HTR-8/SVneo (cell line): ENCODE data around the gene LIX1.

Experiments used
- DNase-seq: peaks from one replicate; pipeline ENCODE4 v3.0.0; 2011; ENCODE audit warnings: low spot score, mixed read lengths; ENCODE audit not compliant: insufficient read length
- FAIRE-seq: peaks from 2 replicates; lab custom pipeline; 2011; peaks lifted over from hg19 to GRCh38; lab: Jason Lieb, UNC

LIX1 gene

GRCh38 chr5:97107318-97107717 lies 35.1 kb downstream of the LIX1 start:
- FAIRE-seq (no peak), DNase-seq (no peak)

DNA sequence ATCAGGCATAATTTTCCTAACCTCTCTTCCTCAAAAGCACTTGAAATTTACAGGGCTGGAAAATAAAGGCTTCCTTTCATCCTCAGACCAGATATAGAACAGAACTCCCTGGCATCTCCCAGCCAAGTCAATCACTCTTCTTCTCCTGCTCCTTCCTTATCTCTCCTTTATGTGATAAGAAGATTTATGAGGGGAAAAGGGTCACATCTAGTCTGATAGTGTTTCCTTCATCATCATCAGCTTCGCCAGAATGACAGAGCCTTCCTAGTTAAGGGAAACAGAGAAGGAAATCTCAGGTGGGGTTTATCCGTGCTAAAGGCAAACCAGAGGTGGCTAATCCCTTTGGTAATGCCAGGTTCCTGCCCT lies 36.2 kb downstream of the LIX1 start:
- DNase-seq = no peak
- no peak for FAIRE-seq

DNA sequence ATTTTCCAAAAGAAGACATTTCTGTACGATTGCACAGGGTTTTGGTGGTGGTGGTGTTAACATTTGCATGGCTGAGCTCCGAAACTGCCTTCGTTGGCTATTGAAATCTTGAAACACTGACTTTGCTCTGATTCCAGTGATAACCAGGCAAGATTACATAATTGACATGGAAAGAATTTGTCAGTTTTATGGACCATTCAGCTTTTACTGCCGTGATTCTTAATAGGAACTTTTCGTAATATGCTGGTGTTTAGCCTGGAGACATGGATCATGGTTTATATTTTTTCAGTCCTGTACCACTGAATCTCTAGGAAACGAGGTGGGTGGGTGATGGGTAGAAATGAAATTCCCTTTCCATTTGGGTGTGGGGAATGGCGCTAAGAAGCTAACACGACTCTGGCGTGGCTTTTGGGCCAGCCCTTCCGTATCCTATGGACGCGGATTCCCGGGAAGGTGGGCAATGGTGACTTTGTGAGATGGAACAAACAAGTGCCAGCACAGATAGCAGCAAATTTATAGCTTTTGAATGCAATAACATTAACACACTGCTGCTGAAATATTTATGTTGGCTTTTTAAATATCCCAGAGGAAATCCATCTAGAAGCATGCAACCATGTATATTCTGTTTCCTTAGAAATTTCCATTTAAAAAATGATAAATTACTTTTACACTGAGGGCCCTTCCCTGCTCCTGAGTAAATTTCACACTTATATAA lies 36.8 kb downstream of the LIX1 start:
- FAIRE-seq = no peak

GRCh38 chr5:97102010-97102470 lies 40.4 kb downstream of the LIX1 start:
- FAIRE-seq = no peak
- DNase-seq = no peak

More for the DNA sequence above, 36.8 kb downstream of the LIX1 start:
- DNase-seq = no peak

DNA sequence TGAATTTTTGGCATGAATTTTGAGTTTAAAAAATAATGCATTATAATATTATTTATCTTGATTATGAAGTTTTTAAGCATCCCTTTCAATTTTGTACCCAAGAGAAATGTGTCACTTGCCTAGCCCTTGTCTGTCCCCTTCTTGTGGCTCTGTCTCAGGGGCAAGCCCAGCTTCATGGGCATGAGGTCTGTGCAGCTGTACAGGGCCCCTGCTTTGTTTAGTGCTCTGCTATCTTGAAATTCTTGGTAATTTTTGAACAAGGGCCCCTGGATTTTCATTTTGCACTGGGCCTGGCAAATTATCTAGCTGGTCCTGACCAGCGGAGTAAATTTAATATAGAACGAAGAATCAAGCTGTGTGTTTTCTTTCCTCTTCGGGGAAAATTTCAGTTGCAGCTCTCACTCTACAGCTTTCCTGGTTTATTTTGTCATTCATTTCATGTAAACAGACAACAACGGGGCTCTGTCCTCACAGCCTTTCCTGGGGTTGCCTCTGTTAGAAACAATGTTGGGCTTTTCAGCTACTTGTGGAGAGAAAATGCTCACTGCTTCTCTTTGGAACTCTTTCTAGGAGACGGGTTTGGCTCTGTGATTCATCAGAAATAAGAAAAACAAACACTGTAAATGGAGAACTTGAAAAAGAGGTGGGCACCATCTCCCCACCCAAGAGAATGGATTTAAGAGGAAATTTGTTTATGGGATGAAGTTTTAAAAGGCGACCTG lies 41.1 kb downstream of the LIX1 start:
- DNase-seq (no peak), FAIRE-seq (no peak)

DNA sequence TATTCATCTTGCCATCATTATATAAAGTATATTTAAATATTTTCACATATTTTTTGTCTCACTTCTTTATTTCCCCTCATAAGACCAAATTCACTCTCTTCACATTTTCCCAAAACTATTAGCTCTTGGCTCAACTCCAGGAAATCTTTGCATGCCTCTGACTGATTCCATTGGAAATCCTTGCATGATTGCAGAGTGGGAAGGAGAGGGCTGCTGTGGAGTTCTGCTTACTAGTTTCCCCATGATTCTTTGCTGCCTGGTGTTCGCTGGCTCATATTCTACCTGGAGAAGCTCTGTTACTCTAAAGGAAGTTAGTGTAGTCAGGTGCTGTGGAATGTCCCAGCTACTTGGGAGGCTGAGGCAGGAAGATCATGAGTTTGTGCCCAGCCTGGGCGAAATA lies 41.9 kb downstream of the LIX1 start:
- no peak for FAIRE-seq
- no peak for DNase-seq

DNA sequence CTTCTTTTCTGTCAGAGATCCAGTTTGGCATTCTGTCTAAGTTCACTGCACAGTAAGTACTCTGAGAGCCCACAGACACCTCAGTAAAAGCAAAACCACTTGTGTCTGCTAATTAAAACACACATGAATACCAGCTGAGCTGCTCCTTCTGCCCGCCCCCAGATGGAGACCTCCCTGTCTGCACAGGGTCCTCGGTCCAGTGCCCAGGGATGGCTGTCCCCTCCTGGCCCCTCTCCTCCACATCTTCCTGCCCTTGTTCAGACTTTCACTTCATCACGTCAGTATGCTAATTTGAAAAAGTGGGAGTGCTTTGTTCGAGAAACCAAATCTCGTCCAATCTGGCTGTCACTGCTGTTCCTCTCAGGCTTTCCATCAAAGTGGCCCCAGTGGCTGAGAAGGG lies 43.5 kb downstream of the LIX1 start:
- DNase-seq (no peak), FAIRE-seq (no peak)

DNA sequence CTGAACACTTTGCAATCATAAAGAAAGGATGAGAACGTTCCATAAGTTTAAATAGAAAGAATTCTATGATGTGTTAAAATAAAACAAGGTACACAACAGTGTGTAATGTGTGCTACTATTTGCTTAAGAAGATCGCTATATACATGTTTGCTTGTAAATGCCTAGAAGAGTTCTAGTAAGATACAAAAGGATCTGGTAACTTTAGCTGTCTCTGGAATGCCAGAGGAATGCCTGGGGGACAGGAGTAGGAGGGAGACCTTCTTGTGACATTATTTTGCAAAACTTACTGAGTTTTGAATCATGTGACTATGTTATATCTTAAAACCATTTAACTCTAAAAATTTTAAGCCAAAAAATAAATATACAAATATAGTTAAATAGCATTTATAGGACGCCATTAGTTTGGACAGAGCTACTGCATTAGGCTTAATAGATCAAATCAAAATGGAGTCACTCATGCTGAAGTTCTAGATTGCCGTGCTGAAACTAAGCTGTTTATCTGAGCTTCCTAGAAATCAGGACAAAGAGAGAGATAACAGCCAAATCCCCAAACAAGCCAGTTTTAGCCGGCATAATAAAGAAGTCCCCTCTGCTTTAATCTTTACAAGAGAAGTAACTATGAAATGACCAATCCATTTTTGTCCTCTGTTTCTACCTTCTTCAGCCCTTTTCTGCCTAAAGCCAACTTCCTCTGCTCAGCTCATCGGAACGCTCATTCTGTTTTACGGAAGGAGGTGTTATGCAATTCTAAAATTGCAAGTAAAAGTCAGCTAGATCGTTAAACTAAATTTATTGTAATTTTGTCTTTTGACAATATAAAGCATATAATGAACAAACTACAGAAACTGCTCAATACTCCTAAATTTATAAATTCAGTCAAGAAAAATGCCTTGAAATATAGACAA lies 44.8 kb downstream of the LIX1 start:
- DNase-seq = no peak
- no peak for FAIRE-seq

GRCh38 chr5:97096846-97097245 lies 45.6 kb downstream of the LIX1 start:
- DNase-seq (no peak), FAIRE-seq (no peak)

GRCh38 chr5:97096191-97096590 lies 46.2 kb downstream of the LIX1 start:
- no peak for DNase-seq

GRCh38 chr5:97095318-97095732 lies 47.1 kb downstream of the LIX1 start:
- DNase-seq = no peak
- no peak for FAIRE-seq

More at GRCh38 chr5:97096191-97096590, 46.2 kb downstream of the LIX1 start:
- no peak for FAIRE-seq

- DNase-seq = no peak
- no peak for FAIRE-seq
These were observed 47.7 kb downstream of the LIX1 start for GRCh38 chr5:97094579-97095317.

GRCh38 chr5:97093193-97093592 lies 49.2 kb downstream of the LIX1 start:
- FAIRE-seq = no peak

GRCh38 chr5:97090944-97091343 lies 51.5 kb downstream of the LIX1 start:
- DNase-seq = no peak
- FAIRE-seq = no peak

More at GRCh38 chr5:97093193-97093592, 49.2 kb downstream of the LIX1 start:
- DNase-seq = no peak

DNA sequence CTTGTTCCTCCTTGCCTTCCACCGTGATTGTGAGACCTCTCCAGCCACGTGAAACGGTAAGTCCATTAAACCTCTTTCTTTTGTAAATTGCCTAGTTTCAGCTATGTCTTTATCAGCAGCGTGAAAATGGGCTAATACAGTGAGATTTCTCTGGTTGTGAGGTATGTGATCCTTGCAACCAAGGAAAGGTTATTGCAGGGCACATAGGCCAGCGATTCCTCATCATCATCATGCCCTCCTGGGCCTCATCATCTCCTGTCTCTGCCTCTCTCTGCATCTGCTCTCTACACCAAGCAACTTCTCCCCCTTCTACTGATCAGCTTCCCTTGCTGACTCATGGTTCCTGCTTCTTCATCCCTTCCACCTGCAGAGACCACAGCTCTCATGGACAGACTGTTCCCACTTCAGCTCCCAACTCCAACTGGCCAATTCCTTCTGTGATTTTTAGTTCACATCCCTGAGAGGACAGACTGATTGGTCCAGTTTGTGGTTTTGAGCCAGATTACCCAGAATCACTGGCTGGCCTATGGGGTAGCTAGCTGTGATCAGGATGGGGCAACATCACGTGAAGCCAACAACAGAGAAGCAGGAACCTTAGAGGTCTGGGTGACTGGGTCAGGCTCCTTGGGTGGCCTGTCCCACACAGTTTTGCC lies 53.1 kb downstream of the LIX1 start:
- DNase-seq (no peak), FAIRE-seq (no peak)

DNA sequence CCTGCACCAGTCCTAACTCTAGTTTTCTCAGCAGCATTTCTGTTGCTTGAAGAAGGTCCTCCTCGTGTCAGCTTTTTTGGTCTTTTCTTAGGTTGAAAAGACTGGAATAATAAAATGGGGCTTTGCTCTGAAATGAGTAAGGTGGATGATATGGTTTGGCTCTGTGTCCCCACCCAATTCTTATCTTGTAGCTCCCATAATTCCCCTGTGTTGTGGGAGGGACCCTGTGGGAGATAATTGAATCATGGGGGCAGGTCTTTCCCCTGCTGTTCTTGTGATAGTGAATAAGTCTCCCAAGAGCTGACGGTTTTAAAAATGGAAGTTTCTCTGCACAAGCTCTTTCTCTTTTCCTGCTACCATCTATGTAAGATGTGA lies 53.6 kb downstream of the LIX1 start:
- no peak for DNase-seq
- FAIRE-seq = no peak

- DNase-seq = no peak
- no peak for FAIRE-seq
These were observed 55.3 kb downstream of the LIX1 start for GRCh38 chr5:97087138-97087537.

DNA sequence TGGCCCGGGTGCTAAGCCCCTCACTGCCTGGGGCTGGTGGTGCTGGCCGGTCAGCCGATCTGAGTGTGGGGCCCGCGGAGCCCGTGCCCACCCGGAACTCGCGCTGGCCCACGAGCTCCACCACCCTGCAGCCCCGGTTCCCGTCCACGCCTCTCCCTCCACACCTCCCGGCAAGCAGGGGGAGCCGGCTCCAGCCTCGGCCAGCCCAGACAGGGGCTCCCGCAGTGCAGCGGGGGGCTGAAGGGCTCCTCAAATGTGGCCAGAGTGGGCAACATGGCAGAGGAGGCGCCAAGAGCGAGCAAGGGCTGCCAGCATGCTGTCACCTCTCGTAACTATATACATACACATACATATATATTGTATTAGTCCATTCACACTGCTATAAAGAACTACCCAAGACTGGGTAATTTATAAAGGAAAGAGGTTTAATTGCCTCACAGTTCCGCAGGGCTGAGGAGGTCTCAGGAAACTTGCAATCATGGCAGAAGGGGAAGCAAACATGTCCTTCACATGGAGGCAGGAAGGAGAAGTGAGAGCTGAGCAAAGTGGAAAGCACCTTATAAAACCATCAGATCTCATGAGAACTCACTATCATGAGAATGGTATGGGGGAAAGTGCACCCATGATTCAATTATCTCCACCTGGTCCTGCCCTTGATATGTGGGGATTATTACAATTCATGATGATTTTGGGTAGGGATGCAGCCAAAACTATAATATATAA lies 56.8 kb downstream of the LIX1 start:
- no peak for FAIRE-seq
- no peak for DNase-seq
